ENCODE results near the gene MED28.

MED28 gene

DNA sequence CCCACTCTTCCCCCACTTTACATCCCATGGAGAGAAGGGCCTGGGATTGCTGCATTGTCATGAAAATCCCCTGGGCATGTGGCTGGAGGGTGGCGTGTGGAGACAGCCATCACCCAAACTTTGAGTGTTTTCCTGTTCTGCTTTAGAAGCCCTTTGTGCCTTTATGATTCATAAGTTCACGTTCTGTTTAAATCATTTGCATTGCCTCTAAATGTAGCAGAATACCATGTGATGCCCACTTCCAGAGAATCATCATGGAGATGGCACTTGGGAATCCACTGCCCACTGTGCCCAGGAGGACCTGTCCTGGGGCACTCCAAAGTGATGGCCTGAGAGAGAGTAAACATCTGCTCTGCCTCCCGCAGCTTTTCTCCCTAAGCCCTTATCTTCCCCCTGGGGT lies 52.8 kb downstream of the MED28 start:
- Mint-ChIP-seq H3K27me3 (peaks cover 10% of the 10 kb centered on the region), H3K36me3 (ENCODE audit: low read depth) (no peaks in the 10 kb centered on the region), H3K27ac (no peak overlapping the region), H3K4me1 (ENCODE audit: low read depth) (peaks cover 13% of the 10 kb centered on the region), H3K9me3 (peaks cover 11% of the 10 kb centered on the region), H3K4me3 (no peak overlapping the region)

- Mint-ChIP-seq H3K36me3 (ENCODE audit: low read depth) (no peaks in the 10 kb centered on the region), H3K4me1 (ENCODE audit: low read depth) (peaks cover 13% of the 10 kb centered on the region), H3K27me3 (peaks cover 12% of the 10 kb centered on the region), H3K27ac (no peak overlapping the region), H3K9me3 (peaks cover 14% of the 10 kb centered on the region), H3K4me3 (no peak overlapping the region)
These were observed 53.3 kb downstream of the MED28 start for GRCh38 chr4:17667653-17668201.

DNA sequence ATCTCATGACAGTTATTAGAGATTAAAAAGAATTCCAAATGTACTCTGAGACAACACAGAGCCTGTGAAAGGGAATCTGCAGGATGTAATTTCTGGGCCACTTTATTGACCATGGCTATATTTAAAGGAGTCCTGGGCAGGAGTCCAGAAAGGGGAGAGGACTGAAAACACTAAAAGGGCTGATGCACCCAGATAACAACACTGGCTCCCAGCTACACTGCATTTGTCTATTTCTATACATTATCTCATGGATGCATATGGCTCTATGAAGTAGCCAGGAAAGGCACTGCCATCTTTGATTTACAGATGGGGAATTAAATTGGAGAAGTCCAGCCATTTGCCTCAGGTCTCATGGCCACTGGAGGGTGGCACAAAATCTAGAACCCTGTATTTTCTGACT lies 56.0 kb downstream of the MED28 start:
- peaks cover 16% of the 10 kb centered on the region for H3K9me3 Mint-ChIP-seq
- H3K27me3 Mint-ChIP-seq = peaks cover 15% of the 10 kb centered on the region
- no peak overlapping the region for H3K4me3 Mint-ChIP-seq
- H3K4me1 Mint-ChIP-seq (ENCODE audit: low read depth) = no peaks in the 10 kb centered on the region
- H3K27ac Mint-ChIP-seq = no peak overlapping the region
- no peaks in the 10 kb centered on the region for H3K36me3 Mint-ChIP-seq (ENCODE audit: low read depth)

DNA sequence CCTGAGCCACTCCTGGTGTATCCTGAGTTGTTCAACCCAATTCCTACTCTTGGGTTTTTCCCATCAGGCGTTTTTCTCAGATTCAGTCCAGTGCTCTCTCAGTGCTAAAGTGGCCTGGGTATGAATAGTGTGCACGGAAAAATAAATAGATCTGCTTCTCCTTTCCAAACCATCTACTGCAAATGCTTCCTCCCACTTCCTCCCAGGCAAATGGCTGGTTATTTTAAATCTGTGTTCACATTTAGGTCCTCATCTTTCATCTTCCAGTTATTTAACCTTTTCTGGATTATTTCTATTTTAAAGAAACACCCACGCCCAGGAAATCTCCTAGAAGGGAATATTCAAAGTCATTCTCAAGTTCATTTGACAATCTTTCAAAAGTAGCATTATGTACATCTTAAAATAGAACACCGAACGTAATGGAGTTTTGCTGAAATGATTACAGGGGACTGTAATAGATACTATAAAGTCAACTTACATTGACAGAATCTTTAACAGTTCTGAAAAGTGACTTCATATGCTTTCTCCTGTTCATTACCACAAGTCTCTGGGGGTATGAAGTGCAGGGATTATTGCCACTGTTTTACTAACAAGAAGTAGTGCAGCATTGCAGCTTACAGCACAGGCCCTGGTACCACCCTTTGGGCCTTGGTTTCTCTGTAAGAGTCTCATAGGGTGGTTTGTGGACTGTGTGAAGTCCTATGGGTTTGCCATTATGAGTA lies 66.3 kb downstream of the MED28 start:
- no peak overlapping the region for H3K4me3 Mint-ChIP-seq
- H3K9me3 Mint-ChIP-seq = peaks cover 4% of the 10 kb centered on the region
- no peak overlapping the region for H3K27ac Mint-ChIP-seq
- H3K4me1 Mint-ChIP-seq (ENCODE audit: low read depth) = no peaks in the 10 kb centered on the region
- no peaks in the 10 kb centered on the region for H3K27me3 Mint-ChIP-seq
- H3K36me3 Mint-ChIP-seq (ENCODE audit: low read depth) = no peaks in the 10 kb centered on the region

DNA sequence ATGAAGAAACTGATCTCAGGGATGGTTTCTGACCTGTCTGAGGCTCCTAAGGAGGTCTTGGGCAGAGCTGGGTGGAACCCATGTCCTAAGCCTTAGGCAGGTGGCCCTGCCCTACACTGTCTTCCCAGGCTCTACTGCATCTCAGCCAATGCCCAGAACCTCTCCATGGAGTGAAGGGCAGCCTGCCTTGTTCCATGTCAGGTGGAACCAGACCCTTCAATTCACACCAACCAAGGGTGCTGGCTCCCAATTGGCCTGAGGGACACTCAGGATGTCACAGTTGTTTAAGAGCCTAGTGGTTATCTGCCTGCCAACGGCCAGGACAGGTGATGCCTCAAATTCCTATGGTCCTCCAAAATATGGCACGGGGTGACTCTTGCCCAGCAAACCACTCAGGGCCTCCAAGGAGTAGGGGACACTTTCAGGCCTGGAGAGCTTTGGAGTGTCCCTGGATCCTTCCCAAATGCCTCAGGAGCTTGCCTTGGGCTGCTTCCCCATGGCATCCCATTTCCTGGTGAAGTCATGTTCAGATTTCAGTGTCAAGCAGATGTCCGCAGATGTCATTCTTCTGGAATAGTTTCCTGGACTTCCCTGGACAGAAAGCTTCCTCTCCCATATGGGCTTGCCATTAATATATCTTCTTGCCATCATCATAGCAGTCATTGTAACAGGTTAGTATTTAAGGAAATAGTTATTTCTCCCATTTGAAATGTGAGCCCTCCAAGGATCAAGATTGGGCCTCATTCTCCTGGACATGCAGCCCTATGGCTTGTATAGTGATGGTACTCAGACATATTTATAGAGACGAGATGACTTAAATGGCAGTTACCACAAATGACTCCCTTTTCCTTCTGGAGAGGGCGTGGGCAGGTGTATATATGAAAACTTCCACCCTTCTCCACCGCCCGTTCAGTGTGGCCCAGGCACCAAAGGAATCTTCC lies 67.1 kb downstream of the MED28 start:
- H3K27ac Mint-ChIP-seq = no peak overlapping the region

GRCh38 chr4:17682222-17682566 lies 67.8 kb downstream of the MED28 start:
- peaks cover 4% of the 10 kb centered on the region for H3K9me3 Mint-ChIP-seq
- no peaks in the 10 kb centered on the region for H3K27me3 Mint-ChIP-seq
- no peak overlapping the region for H3K27ac Mint-ChIP-seq
- no peak overlapping the region for H3K4me3 Mint-ChIP-seq
- H3K36me3 Mint-ChIP-seq (ENCODE audit: low read depth) = no peaks in the 10 kb centered on the region
- no peaks in the 10 kb centered on the region for H3K4me1 Mint-ChIP-seq (ENCODE audit: low read depth)

More for the DNA sequence above, 67.1 kb downstream of the MED28 start:
- H3K36me3 Mint-ChIP-seq (ENCODE audit: low read depth) = no peaks in the 10 kb centered on the region
- H3K27me3 Mint-ChIP-seq = no peaks in the 10 kb centered on the region
- H3K4me3 Mint-ChIP-seq = no peak overlapping the region
- H3K9me3 Mint-ChIP-seq = peaks cover 4% of the 10 kb centered on the region
- no peaks in the 10 kb centered on the region for H3K4me1 Mint-ChIP-seq (ENCODE audit: low read depth)

Measured in stimulated activated naive CD8-positive, alpha-beta T cell treated with anti-CD3 and anti-CD28 coated beads, Interleukin-15, Interleukin-2, amounts not matched to agents 100 ng/mL and 50 ng/mL, for 24 hours (primary cell).